GM12874 (cell line): ENCODE results near the gene ABTB2.

Source experiments
- TF ChIP-seq, protein P1 (sequence below): IDR thresholded peaks from 2 replicates; pipeline ENCODE4 v1.5.1; 2011; ENCODE audit warnings: low read depth, mild to moderate bottlenecking, control low read depth, low read length, moderate library complexity; ENCODE audit not compliant: insufficient read depth

ABTB2 gene

DNA sequence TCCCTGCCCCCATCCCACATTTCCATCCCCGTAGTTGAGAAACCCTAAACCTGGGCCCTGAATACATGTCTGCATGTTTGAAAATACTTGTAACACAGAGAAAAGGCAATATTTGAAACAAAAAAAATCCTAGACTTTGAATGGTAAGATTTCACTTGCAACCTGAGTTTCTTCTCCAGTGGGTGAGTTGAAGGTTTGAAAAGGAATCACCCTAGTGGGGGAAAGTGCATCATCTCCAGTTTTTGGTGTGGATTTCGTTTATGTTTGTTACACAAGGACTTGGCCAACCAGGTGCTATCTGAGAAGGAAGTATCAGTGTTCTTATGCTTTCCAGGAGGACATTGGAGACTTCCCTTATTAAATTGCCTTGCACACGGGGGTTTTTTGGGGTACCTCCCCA is 90.4 kb downstream of the ABTB2 start:
- TF ChIP-seq, protein P1, sequence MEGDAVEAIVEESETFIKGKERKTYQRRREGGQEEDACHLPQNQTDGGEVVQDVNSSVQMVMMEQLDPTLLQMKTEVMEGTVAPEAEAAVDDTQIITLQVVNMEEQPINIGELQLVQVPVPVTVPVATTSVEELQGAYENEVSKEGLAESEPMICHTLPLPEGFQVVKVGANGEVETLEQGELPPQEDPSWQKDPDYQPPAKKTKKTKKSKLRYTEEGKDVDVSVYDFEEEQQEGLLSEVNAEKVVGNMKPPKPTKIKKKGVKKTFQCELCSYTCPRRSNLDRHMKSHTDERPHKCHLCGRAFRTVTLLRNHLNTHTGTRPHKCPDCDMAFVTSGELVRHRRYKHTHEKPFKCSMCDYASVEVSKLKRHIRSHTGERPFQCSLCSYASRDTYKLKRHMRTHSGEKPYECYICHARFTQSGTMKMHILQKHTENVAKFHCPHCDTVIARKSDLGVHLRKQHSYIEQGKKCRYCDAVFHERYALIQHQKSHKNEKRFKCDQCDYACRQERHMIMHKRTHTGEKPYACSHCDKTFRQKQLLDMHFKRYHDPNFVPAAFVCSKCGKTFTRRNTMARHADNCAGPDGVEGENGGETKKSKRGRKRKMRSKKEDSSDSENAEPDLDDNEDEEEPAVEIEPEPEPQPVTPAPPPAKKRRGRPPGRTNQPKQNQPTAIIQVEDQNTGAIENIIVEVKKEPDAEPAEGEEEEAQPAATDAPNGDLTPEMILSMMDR = no peak

DNA sequence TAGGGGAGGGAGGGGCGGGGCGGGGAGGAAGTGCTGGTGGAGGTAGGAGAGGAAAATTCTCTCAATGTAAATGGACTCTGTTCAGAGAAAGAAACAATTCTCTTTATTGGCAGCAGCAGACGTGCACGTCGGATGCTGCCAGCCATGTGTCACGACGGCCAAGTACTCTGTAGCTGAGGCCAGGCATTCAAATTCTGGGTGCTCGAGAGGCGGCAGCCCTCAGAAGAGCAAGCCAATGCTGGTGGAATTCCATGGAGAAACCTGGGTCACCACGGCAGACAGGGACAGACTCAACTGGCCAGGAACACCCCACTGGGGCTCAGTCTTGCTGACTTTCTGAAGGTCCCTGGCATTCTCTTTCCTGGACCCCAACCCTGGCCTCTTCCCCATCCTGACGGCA is 90.8 kb downstream of the ABTB2 start:
- TF ChIP-seq, protein P1 = no peak

- TF ChIP-seq, protein P1 = no peak
Observed at GRCh38 chr11:34266090-34266912, 91.5 kb downstream of the ABTB2 start.

DNA sequence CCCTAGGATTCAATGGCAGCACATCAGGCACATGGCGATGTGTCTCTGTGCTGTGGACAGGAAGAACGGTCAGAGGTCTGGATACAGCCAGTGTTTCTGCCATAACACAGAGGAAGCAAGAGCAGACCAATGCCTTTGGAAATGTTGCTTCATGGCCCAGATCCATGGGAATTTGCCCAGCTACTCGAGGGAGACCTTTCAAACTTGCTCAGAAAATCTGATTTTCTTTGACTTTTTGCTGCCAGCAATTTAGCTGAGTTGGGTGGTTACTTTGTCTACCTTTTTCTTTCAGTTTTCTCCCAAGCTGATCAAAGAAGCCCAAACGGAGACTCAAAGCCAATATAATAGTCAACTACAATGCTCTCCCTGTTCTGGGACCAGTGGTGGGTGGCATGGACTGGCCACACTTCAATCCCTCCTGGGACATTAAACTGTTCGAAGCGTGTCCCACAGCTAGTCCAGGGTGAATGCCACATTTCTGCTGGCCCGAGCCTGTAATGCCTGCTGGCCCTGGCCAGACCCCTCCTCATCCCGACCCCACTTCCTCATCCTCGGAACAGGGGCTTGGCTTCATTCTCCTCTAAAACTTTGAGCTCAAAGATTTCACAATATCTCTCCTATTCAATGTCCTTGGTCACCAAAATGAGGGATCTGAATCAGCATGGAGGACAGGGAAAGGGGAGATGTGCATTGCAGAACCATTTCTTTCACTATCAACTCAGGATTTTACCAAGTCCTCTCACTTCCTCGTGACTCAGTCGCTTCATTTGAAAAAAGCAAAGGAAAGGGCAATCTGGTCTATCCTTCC is 93.3 kb downstream of the ABTB2 start:
- TF ChIP-seq, protein P1 = no peak

DNA sequence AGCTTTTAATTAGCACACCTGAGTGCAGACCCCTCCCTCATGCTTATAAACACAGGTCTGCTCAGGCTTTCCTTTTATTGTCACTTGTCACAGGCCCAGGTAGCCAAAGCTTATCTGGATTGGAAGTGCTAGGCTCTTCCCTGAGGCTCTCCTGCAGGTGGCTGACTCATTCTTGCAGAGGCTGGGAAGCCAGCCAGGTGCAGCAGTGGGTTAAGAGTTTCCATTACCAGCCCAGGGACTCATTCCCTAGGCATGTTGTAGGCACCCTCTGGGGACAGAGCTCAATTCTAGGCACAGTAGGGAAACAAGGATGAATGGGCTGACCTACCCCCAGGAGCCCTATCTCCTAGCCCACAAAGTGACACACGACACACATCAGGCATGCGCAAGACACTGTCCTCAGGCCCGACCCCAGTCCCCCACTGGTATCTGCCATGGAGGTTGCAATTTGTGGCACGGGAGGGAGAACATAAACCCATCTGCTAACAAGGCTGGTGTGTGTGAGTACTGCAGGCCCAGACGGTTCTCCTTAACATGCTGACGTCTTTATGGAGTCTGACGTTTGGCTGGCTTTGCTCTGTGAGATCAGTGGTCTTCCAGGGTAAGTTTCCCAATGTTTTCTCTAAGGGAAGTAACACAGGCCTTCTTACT is 94.2 kb downstream of the ABTB2 start:
- TF ChIP-seq, protein P1 = no peak

DNA sequence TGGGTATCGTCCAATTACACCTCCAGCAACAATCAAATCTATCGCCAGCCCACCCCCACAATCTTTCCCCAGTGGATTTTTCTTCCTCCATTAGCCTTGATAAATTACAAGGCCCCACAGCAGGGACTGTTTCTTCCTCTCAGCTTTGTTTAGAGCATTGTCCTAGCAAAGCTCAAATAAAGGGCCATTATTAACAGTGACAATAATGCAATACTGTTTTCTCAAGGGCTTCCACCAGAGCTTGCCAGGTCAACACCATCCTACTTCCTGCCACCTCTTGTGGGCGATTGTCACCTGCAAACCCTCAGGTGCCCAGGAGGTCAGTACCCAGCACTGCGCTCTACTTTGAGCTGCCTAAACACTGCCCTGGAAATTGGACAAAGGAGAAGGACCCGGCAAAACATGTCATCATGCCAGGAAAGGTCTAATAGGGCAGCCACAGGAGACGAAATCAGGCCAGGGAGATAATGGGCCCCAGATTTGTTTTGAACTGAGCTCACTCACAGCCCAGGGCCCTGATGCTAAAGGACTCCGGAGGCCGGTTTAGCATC is 95.2 kb downstream of the ABTB2 start:
- TF ChIP-seq, protein P1 = no peak

DNA sequence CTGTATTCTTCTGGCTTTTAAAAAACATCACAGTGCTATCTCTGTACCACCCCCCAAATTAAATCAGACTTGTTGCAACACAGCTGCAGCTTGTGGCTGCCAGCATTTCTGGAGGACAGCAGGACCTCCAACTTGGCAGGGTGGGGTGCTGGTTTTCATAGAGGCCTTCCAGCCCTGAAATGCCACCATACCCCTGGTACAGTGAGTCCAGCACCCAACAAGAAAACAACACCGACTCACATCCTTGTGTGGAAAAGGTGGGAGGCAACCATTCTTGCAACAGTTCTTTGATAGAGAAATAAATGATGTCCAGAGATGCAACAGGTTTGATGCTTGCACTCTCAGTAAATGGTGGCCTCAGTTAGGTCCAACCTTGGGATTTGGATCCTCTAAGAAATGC is 96.0 kb downstream of the ABTB2 start:
- TF ChIP-seq, protein P1 = no peak
